ENCODE measurements around the gene BPIFB1.

Gene BPIFB1

DNA sequence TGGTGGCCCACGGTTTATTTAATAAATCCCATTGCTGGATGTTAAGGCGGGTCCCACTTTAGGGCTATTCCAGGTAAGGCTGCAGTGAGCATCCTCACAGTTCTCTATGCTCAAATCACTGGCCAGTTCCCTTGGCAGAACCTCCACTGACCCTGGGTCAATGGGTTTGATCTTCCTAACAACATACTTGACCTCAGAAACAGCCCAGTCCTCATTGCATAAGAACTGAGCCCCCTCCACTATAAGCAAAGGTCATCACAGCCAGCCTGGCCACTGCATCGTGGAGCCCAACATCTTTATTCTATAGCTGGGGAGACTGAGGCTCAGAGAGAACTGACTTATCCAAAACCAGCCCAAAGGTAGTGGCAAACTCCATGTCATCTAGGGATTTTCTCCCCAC lies 4.3 kb upstream of the BPIFB1 start:
- no peak overlapping the region for H3K4me3 ChIP-seq (ENCODE audit: low read depth, low read length)
- TF ChIP-seq, protein P1, sequence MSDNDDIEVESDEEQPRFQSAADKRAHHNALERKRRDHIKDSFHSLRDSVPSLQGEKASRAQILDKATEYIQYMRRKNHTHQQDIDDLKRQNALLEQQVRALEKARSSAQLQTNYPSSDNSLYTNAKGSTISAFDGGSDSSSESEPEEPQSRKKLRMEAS (IDR thresholded peaks at IDR 0.05; ENCODE audit: low read depth, low read length) = no peak
- TF ChIP-seq MYC (IDR thresholded peaks at IDR 0.05; ENCODE audit: low read depth, low read length) (no peak), POLR2A (IDR thresholded peaks at IDR 0.05; ENCODE audit: extremely low read depth, insufficient read length) (no peak)
- TF ChIP-seq, protein P2, sequence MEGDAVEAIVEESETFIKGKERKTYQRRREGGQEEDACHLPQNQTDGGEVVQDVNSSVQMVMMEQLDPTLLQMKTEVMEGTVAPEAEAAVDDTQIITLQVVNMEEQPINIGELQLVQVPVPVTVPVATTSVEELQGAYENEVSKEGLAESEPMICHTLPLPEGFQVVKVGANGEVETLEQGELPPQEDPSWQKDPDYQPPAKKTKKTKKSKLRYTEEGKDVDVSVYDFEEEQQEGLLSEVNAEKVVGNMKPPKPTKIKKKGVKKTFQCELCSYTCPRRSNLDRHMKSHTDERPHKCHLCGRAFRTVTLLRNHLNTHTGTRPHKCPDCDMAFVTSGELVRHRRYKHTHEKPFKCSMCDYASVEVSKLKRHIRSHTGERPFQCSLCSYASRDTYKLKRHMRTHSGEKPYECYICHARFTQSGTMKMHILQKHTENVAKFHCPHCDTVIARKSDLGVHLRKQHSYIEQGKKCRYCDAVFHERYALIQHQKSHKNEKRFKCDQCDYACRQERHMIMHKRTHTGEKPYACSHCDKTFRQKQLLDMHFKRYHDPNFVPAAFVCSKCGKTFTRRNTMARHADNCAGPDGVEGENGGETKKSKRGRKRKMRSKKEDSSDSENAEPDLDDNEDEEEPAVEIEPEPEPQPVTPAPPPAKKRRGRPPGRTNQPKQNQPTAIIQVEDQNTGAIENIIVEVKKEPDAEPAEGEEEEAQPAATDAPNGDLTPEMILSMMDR (IDR thresholded peaks at IDR 0.05; ENCODE audit: low read depth, low read length) = no peak
- no peak for DNase-seq (ENCODE audit: low read depth)

GRCh38 chr20:33279261-33279910 lies 3.6 kb upstream of the BPIFB1 start:
- TF ChIP-seq MYC (IDR thresholded peaks at IDR 0.05; ENCODE audit: low read depth, low read length) = no peak
- TF ChIP-seq, protein P1 (IDR thresholded peaks at IDR 0.05; ENCODE audit: low read depth, low read length) = no peak
- TF ChIP-seq, protein P2 (IDR thresholded peaks at IDR 0.05; ENCODE audit: low read depth, low read length) = no peak
- TF ChIP-seq POLR2A (IDR thresholded peaks at IDR 0.05; ENCODE audit: extremely low read depth, insufficient read length) = no peak
- H3K4me3 ChIP-seq (ENCODE audit: low read depth, low read length) = no peak overlapping the region
- DNase-seq (ENCODE audit: low read depth) = no peak

GRCh38 chr20:33280000-33280680 lies 2.9 kb upstream of the BPIFB1 start:
- no peak overlapping the region for H3K4me3 ChIP-seq (ENCODE audit: low read depth, low read length)
- TF ChIP-seq POLR2A (IDR thresholded peaks at IDR 0.05; ENCODE audit: extremely low read depth, insufficient read length) (no peak), MYC (IDR thresholded peaks at IDR 0.05; ENCODE audit: low read depth, low read length) (no peak)
- TF ChIP-seq, protein P1 (IDR thresholded peaks at IDR 0.05; ENCODE audit: low read depth, low read length) = no peak
- TF ChIP-seq, protein P2 (IDR thresholded peaks at IDR 0.05; ENCODE audit: low read depth, low read length) = no peak
- no peak for DNase-seq (ENCODE audit: low read depth)

DNA sequence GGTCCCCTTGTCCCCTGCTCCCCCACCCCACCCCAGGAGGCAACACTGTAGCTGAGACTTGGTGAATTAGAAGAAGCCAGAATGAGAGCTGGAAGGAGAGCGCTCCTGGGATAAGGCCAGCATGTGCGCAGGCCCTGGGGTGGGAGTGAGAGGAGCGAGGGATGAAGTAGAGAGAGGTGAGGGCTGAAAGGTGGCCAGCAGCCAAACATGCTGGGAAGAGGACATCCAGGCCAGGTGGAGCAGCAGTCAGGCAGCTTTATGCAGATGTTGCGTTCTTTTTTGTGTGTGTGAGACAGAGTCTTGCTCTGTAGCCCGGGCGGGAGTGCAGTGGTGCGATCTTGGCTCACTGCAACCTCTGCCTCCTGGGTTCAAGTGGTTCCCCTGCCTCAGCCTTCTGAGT lies 2.2 kb upstream of the BPIFB1 start:
- DNase-seq (ENCODE audit: low read depth) = no peak
- no peak overlapping the region for H3K4me3 ChIP-seq (ENCODE audit: low read depth, low read length)
- TF ChIP-seq POLR2A (IDR thresholded peaks at IDR 0.05; ENCODE audit: extremely low read depth, insufficient read length) (no peak), MYC (IDR thresholded peaks at IDR 0.05; ENCODE audit: low read depth, low read length) (no peak)
- TF ChIP-seq, protein P1 (IDR thresholded peaks at IDR 0.05; ENCODE audit: low read depth, low read length) = no peak
- TF ChIP-seq, protein P2 (IDR thresholded peaks at IDR 0.05; ENCODE audit: low read depth, low read length) = no peak

GRCh38 chr20:33281550-33282146 lies 1.4 kb upstream of the BPIFB1 start:
- DNase-seq (ENCODE audit: low read depth) = no peak
- no peak overlapping the region for H3K4me3 ChIP-seq (ENCODE audit: low read depth, low read length)
- no peak for TF ChIP-seq POLR2A (IDR thresholded peaks at IDR 0.05; ENCODE audit: extremely low read depth, insufficient read length)
- TF ChIP-seq, protein P1 (IDR thresholded peaks at IDR 0.05; ENCODE audit: low read depth, low read length) = no peak
- TF ChIP-seq MYC (IDR thresholded peaks at IDR 0.05; ENCODE audit: low read depth, low read length) = no peak
- TF ChIP-seq, protein P2 (IDR thresholded peaks at IDR 0.05; ENCODE audit: low read depth, low read length) = no peak

All from NB4 (cell line).